Upper lobe of left lung (tissue), 6 donors: ENCODE data around the gene NOTCH4. TPM values are rescaled to one million over a fixed set of nuclear protein-coding genes. Genes with fewer than 3 reads are reported as not detected.

Source experiments
- ATAC-seq, 2 donors: fragments of 200-7000 bp; cut with Tn5 transposase; one replicate each; pipeline ENCODE4 v1.9.1; 2022; ENCODE audit warnings: mild to moderate bottlenecking in 2 of 2, moderate library complexity in 2 of 2; ENCODE audit not compliant: low FRiP score in 2 of 2
- DNase-seq, 2 donors: peaks; one replicate each; pipeline ENCODE4 v3.0.0-alpha.2; 2019 to 2020
- H3K27ac ChIP-seq, 4 donors: fragments of 200-600 bp; sonication (generic); one replicate each; pipeline ENCODE4 v1.5.1; 2016 to 2019
- H3K27me3 ChIP-seq, 4 donors: fragments of 200-600 bp; sonication (generic); one replicate each; pipeline ENCODE4 v1.5.1; 2017 to 2019
- H3K36me3 ChIP-seq, 4 donors: fragments of 200-600 bp; sonication (generic); one replicate each; pipeline ENCODE4 v1.5.1; 2016 to 2019
- H3K4me1 ChIP-seq, 4 donors: fragments of 200-600 bp; sonication (generic); one replicate each; pipeline ENCODE4 v1.5.1; 2018 to 2019
- H3K4me3 ChIP-seq, 4 donors: fragments of 200-600 bp; sonication (generic); one replicate each; pipeline ENCODE4 v1.5.1; 2017 to 2019; ENCODE audit warnings: mild to moderate bottlenecking in 2 of 4, moderate library complexity in 1 of 4
- H3K9me3 ChIP-seq, 4 donors: fragments of 200-600 bp; sonication (generic); one replicate each; pipeline ENCODE4 v1.5.1; 2018 to 2019
- EP300 ChIP-seq, 4 donors: sonication (generic); formaldehyde crosslinking; IDR thresholded peaks; one replicate each; pipeline ENCODE4 v1.5.1; 2017; ENCODE audit warnings: antibody characterized with exemption in 4 of 4, control low read depth in 2 of 4
- POLR2A ChIP-seq, 4 donors: fragments of 450-650 bp; IDR thresholded peaks; one replicate each; pipeline ENCODE4 v1.5.1; 2016 to 2017; ENCODE audit warnings: antibody characterized with exemption in 4 of 4, mild to moderate bottlenecking in 2 of 4
- POLR2AphosphoS5 ChIP-seq, 2 donors: sonication (generic); formaldehyde crosslinking; IDR thresholded peaks; one replicate each; pipeline ENCODE4 v1.5.1; 2017; ENCODE audit warnings: antibody characterized with exemption in 2 of 2
- WGBS, 2 donors: methylation state at CpG; one replicate each; pipeline ENCODE4 v1.1.5; 2017 to 2018; 5-methylcytosine and 5-hydroxymethylcytosine counted together
- total RNA-seq, 6 donors: library from RNA; depleted of rRNA in 4 of 6; stranded (reverse); fragments of >200 nt in 4 of 6; gene quantifications; one replicate each; pipeline versions ENCODE4 v1.1.0 to v1.2.1, GENCODE V29; 2016 to 2021
- TF ChIP-seq, protein P1 (sequence below), 6 experiments: fragments of 450-650 bp in 4 of 6; fragments of 200-600 bp in 2 of 6; sonication (generic) in 2 of 6; IDR thresholded peaks; one replicate each; pipeline ENCODE4 v1.5.1; 2016 to 2019; ENCODE audit warnings: antibody characterized with exemption in 6 of 6
- donor health status: DM: no; HTN: no; CAD: no; lungs with moderate emphysema.
- donor health status: DM: no; HTN: yes; CAD: no; lungs with severe emphysema.

Gene NOTCH4
- total RNA-seq, 6 donors from 2014 or later, result 27.0 to 139 (median 65.1) TPM

DNA sequence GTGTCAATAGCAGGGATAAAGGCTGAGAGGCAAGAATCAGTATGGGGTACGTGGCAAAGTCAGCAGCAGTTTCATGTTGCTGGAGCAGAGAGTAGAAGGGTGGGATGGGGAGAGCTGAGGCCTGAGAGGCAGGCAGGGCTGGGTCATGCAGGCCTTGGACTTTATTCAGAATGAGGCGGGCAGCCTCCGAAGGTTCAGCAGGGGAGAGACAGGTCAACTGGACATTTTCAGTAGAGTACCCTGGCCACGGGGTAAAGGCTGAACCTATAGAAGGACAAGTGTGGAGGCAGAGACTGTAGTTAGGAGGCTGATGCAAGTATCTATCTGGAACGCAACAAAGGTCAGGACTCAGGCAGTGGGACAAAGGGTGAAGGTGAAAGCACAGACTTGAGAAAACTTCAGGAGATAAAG lies 13.7 kb downstream of the NOTCH4 start:
- peaks cover 0 to 41% (median 8%) of the 10 kb centered on the region in 4 donors for H3K36me3 ChIP-seq
- no peaks in the 10 kb centered on the region for H3K27me3 ChIP-seq
- DNase-seq, result no peak
- no peaks in the 10 kb centered on the region for H3K9me3 ChIP-seq
- no peak overlapping the region for H3K27ac ChIP-seq
- ATAC-seq, result no peak
- 86 to 87% methylated on average over 5 of the region's 5 CpGs for WGBS, 2 donors
- H3K4me1 ChIP-seq, result no peaks in the 10 kb centered on the region
- TF ChIP-seq POLR2AphosphoS5 (IDR thresholded peaks at IDR 0.05) (no peak), EP300 (IDR thresholded peaks at IDR 0.05) (no peak), POLR2A (IDR thresholded peaks at IDR 0.05) (no peak)
- TF ChIP-seq, protein P1, sequence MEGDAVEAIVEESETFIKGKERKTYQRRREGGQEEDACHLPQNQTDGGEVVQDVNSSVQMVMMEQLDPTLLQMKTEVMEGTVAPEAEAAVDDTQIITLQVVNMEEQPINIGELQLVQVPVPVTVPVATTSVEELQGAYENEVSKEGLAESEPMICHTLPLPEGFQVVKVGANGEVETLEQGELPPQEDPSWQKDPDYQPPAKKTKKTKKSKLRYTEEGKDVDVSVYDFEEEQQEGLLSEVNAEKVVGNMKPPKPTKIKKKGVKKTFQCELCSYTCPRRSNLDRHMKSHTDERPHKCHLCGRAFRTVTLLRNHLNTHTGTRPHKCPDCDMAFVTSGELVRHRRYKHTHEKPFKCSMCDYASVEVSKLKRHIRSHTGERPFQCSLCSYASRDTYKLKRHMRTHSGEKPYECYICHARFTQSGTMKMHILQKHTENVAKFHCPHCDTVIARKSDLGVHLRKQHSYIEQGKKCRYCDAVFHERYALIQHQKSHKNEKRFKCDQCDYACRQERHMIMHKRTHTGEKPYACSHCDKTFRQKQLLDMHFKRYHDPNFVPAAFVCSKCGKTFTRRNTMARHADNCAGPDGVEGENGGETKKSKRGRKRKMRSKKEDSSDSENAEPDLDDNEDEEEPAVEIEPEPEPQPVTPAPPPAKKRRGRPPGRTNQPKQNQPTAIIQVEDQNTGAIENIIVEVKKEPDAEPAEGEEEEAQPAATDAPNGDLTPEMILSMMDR (IDR thresholded peaks at IDR 0.05), result no peak
- no peak overlapping the region for H3K4me3 ChIP-seq

DNA sequence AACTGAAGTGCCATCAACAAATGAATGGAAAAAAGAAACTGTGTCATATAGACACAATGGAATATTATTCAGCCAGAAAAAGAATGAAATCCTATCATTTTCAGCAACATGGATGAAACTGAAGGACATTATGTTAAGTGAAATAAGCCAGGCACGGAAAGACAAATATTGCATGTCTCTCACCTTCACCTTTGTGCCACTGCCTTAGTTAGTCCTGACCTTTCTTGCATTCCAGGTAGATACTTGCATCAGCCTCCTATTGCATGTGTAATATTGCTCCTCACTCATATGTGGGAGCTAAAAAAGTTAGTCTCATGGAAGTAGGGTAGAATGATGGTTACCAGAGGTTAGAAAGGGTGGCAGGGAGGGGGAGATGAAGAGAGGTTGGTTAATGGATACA lies 14.9 kb downstream of the NOTCH4 start:
- no peak overlapping the region for H3K4me3 ChIP-seq
- H3K9me3 ChIP-seq, result no peaks in the 10 kb centered on the region
- 89 to 92% methylated on average over 1 of the region's 1 CpG for WGBS, 2 donors
- H3K4me1 ChIP-seq, result no peaks in the 10 kb centered on the region
- no peaks in the 10 kb centered on the region for H3K27me3 ChIP-seq
- ATAC-seq, result no peak
- peaks cover 0 to 38% (median 5%) of the 10 kb centered on the region in 4 donors for H3K36me3 ChIP-seq
- no peak for DNase-seq
- no peak for TF ChIP-seq EP300 (IDR thresholded peaks at IDR 0.05)
- no peak for TF ChIP-seq POLR2AphosphoS5 (IDR thresholded peaks at IDR 0.05)
- no peak overlapping the region for H3K27ac ChIP-seq

DNA sequence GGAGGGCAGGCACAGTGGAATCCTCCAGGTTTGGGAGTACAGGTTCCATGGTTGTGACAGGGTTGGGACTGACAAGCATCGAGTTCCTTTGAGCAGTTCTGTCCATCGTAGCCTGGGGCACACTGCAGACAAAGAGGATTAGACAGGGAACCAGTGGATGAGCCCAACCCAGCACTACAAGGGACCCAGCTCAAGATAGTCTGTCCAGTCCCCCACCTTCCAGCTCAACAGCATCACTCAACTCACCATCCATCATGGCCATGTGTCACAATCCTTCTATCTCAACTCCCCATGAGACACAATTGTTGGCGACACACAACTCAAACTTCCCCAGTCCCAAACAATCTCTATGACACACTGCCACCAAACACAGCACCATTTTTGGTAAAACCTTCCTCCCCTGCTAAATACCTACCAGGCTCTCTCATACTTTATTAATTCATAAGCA lies 19.6 kb downstream of the NOTCH4 start:
- ATAC-seq (no peak), DNase-seq (no peak)
- H3K27me3 ChIP-seq, result no peaks in the 10 kb centered on the region
- no peak for TF ChIP-seq POLR2AphosphoS5 (IDR thresholded peaks at IDR 0.05)
- no peak for TF ChIP-seq EP300 (IDR thresholded peaks at IDR 0.05)
- TF ChIP-seq POLR2A (IDR thresholded peaks at IDR 0.05), result no peak
- TF ChIP-seq, protein P1 (IDR thresholded peaks at IDR 0.05), result no peak
- WGBS, 2 donors, result 84 to 97% methylated on average over 2 of the region's 3 CpGs
- H3K9me3 ChIP-seq, result no peaks in the 10 kb centered on the region
- peaks cover 0 to 52% (median 10%) of the 10 kb centered on the region in 4 donors for H3K36me3 ChIP-seq
- H3K27ac ChIP-seq, result no peak overlapping the region
- no peak overlapping the region for H3K4me3 ChIP-seq
- H3K4me1 ChIP-seq, result no peaks in the 10 kb centered on the region

DNA sequence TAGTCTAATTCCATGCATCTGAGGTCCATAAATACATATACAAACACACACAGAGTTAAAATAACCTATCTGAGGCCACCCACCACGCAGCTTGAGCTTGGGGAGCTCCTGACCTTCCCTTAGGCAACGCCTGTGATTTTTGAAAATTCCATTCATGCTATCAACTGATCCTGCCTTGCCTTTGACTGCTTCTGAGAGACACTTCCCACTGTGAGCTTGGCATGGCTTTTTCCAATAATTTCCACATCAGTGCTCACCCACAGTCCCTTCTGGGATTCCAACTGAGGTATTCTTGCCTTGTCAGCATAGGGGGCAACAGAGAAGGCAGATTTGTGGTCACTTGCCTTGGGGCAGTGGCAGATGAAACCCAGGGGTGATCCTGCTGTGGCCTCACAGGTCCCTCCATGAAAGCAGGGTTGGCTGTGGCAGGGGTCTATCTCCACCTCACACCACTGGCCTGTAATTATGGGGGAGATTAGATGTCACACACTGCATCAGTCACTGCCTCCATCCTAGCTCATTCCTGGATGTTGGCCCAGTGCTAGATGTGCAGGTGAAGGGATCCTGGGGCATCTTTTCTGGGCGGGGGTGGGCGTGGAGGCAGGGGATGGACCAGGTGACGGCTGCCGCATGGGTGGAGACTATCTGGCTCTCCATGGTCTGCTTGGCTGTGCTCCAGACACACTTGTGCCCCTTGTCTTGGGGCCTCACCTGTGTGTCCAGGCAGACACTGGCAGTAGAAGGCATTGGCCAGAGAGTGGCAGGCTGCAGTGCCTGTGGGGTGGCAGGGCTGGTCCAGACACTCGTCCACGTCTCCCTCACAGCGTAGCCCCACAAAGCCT lies 20.2 kb downstream of the NOTCH4 start:
- peaks cover 0 to 53% (median 10%) of the 10 kb centered on the region in 4 donors for H3K36me3 ChIP-seq
- H3K4me1 ChIP-seq, result no peaks in the 10 kb centered on the region
- no peaks in the 10 kb centered on the region for H3K27me3 ChIP-seq
- 89 to 95% methylated on average over 9 of the region's 9 CpGs for WGBS, 2 donors
- TF ChIP-seq POLR2AphosphoS5 (IDR thresholded peaks at IDR 0.05) (no peak), EP300 (IDR thresholded peaks at IDR 0.05) (no peak), POLR2A (IDR thresholded peaks at IDR 0.05) (no peak)
- TF ChIP-seq, protein P1 (IDR thresholded peaks at IDR 0.05), result no peak
- no peak overlapping the region for H3K4me3 ChIP-seq
- no peak for ATAC-seq
- no peaks in the 10 kb centered on the region for H3K9me3 ChIP-seq
- no peak overlapping the region for H3K27ac ChIP-seq
- no peak for DNase-seq

DNA sequence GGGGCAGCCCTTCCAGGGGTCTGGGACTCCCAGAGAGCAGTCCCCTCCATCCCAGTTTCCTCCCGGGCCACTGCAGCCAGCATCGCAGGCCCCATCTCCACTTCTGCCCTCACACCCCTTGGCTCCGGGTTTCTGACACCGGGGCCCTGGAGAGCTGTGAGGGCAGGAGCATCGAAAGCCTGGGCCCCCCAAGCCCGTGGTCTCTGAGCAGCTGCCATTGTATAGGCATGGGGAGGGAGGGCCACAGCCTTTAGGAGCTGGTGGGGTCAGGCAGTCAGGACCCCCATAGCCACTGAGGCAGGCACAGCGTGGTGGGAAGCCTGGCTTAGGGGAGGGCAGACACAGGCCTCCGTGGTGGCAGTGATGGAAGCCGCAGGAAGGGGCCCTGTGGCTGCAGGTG lies 21.7 kb downstream of the NOTCH4 start:
- H3K4me3 ChIP-seq, result no peak overlapping the region
- DNase-seq (no peak), ATAC-seq (no peak)
- H3K27ac ChIP-seq, result peak overlapping the region in 1 of 4 donors; percentile 9
- no peaks in the 10 kb centered on the region for H3K27me3 ChIP-seq
- H3K4me1 ChIP-seq, result peaks cover 3 to 5% (median 4%) of the 10 kb centered on the region in 4 donors
- peaks cover 0 to 59% (median 10%) of the 10 kb centered on the region in 4 donors for H3K36me3 ChIP-seq
- TF ChIP-seq POLR2A (IDR thresholded peaks at IDR 0.05) (no peak), POLR2AphosphoS5 (IDR thresholded peaks at IDR 0.05) (no peak), EP300 (IDR thresholded peaks at IDR 0.05) (no peak)
- TF ChIP-seq, protein P1 (IDR thresholded peaks at IDR 0.05), result no peak
- 86 to 91% methylated on average over 8 to 9 of the region's 9 CpGs for WGBS, 2 donors
- no peaks in the 10 kb centered on the region for H3K9me3 ChIP-seq
